Upper lobe of right lung (tissue), 1 donor: ENCODE results near the gene POGLUT3. TPM values are rescaled to one million over a fixed set of nuclear protein-coding genes. Genes with fewer than 3 reads are reported as not detected.

Source experiments
- ATAC-seq: fragments of 200-7000 bp; cut with Tn5 transposase; one replicate; pipeline ENCODE4 v1.9.1; 2020; ENCODE audit warnings: mild to moderate bottlenecking, moderate library complexity
- DNase-seq: peaks from one replicate; pipeline ENCODE4 v3.0.0-alpha.2; 2020
- H3K27ac ChIP-seq: fragments of 200-600 bp; one replicate; pipeline ENCODE4 v1.8.0; 2022
- H3K27me3 ChIP-seq: fragments of 200-600 bp; one replicate; pipeline ENCODE4 v1.8.0; 2022; ENCODE audit warnings: mild to moderate bottlenecking
- H3K36me3 ChIP-seq: fragments of 200-600 bp; one replicate; pipeline ENCODE4 v1.8.0; 2022
- H3K4me1 ChIP-seq: fragments of 200-600 bp; one replicate; pipeline ENCODE4 v1.8.0; 2022
- H3K4me3 ChIP-seq: fragments of 200-600 bp; one replicate; pipeline ENCODE4 v1.8.0; 2022; ENCODE audit warnings: mild to moderate bottlenecking
- H3K9me3 ChIP-seq: fragments of 200-600 bp; one replicate; pipeline ENCODE4 v1.8.0; 2022
- CTCF ChIP-seq: fragments of 200-600 bp; IDR thresholded peaks from one replicate; pipeline ENCODE4 v1.8.0; 2022; ENCODE audit warnings: antibody characterized with exemption
- intact Hi-C: fragments of 100-400 bp; cut with DNase I; formaldehyde crosslinking; loops from one replicate; pipeline ENCODE4 v1.11.0; 2022
- total RNA-seq: library from RNA; stranded (reverse); fragmentation: NEBNext Ultra II Directional; extraction: Animal tissue kit (Norgen Biotek cat#: 25700); gene quantifications from one replicate; pipeline ENCODE4 v1.2.1, GENCODE V29; 2021
- donor health status: DM: no; HTN: yes; CAD: no; lungs with severe emphysema.

POGLUT3 gene
- total RNA-seq, 1 donor from 2014 or later = 23.3 TPM

GRCh38 chr11:108495326-108495725 is 2.9 kb downstream of the POGLUT3 start:
- H3K27me3 ChIP-seq = no peaks in the 10 kb centered on the region
- DNase-seq (no peak), ATAC-seq (no peak)
- no peaks in the 10 kb centered on the region for H3K9me3 ChIP-seq
- intact Hi-C loops = no loop called here
- H3K4me3 ChIP-seq = no peak overlapping the region
- H3K27ac ChIP-seq = no peak overlapping the region
- no peak for TF ChIP-seq CTCF
- H3K4me1 ChIP-seq = no peaks in the 10 kb centered on the region
- H3K36me3 ChIP-seq = no peaks in the 10 kb centered on the region

GRCh38 chr11:108494182-108494581 is 4.0 kb downstream of the POGLUT3 start:
- TF ChIP-seq CTCF = no peak
- ATAC-seq (no peak), DNase-seq (no peak)
- Histone ChIP-seq H3K27me3 (no peaks in the 10 kb centered on the region), H3K4me3 (no peak overlapping the region), H3K9me3 (no peaks in the 10 kb centered on the region), H3K36me3 (no peaks in the 10 kb centered on the region), H3K27ac (no peak overlapping the region), H3K4me1 (no peaks in the 10 kb centered on the region)
- intact Hi-C loops = no loop called here

DNA sequence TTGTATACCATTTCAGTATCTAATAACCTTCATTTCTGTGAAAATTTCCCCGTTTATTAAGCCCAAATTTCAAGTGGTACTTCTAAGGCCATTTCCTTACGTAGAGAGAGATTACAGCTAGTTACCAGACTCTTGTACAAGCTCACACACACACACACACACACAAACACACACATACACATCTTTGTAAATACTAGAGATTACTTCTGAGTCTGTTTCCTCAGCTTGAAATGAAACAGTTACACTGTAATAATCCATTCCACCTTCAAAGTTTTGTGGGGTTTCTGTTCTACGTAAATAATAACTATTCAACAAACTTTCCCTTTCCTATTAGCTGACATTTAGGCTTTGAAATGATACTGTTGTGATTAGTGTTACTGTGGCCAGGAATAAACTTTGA is 6.2 kb downstream of the POGLUT3 start:
- intact Hi-C loops = no loop called here

GRCh38 chr11:108486828-108487227 is 11.4 kb downstream of the POGLUT3 start:
- Histone ChIP-seq H3K27me3 (no peaks in the 10 kb centered on the region), H3K36me3 (peaks cover 28% of the 10 kb centered on the region), H3K9me3 (no peaks in the 10 kb centered on the region), H3K4me1 (no peaks in the 10 kb centered on the region), H3K27ac (no peak overlapping the region), H3K4me3 (no peak overlapping the region)
- no peak for DNase-seq
- ATAC-seq = no peak
- intact Hi-C loops = no loop called here
- TF ChIP-seq CTCF = no peak

More for the DNA sequence above, 6.2 kb downstream of the POGLUT3 start:
- Histone ChIP-seq H3K4me3 (no peak overlapping the region), H3K4me1 (no peaks in the 10 kb centered on the region), H3K27ac (no peak overlapping the region), H3K9me3 (no peaks in the 10 kb centered on the region), H3K36me3 (no peaks in the 10 kb centered on the region), H3K27me3 (no peaks in the 10 kb centered on the region)
- TF ChIP-seq CTCF = no peak
- ATAC-seq (no peak), DNase-seq (no peak)

GRCh38 chr11:108486331-108486730 is 11.9 kb downstream of the POGLUT3 start:
- H3K9me3 ChIP-seq = no peaks in the 10 kb centered on the region
- intact Hi-C loops = no loop called here
- peaks cover 30% of the 10 kb centered on the region for H3K36me3 ChIP-seq
- DNase-seq (no peak), ATAC-seq (no peak)
- TF ChIP-seq CTCF = no peak
- H3K27me3 ChIP-seq = no peaks in the 10 kb centered on the region
- H3K4me1 ChIP-seq = no peaks in the 10 kb centered on the region
- H3K27ac ChIP-seq = no peak overlapping the region
- no peak overlapping the region for H3K4me3 ChIP-seq

DNA sequence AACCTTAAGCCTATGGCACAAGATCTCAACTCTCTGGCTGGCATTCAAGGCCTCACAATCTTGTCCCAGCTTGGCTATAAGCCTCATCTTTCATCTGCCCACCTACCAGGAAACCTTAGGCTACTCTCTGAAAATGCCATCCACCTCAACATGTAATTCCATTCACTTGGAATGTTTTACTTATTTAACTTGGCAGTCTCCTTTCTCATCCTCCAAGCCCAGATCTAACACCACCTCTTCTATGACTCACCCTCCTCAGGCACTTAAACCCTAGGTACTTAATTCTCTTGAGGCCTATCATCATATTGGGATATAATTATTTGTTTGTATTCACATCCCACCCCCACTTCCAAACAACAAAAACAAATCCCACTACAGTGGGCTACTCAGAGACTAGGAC is 15.0 kb downstream of the POGLUT3 start:
- TF ChIP-seq CTCF = no peak
- intact Hi-C loops = no loop called here
- DNase-seq (no peak), ATAC-seq (peak; percentile 69)
- Histone ChIP-seq H3K9me3 (no peaks in the 10 kb centered on the region), H3K36me3 (peaks cover 40% of the 10 kb centered on the region), H3K4me3 (no peak overlapping the region), H3K27ac (no peak overlapping the region), H3K27me3 (no peaks in the 10 kb centered on the region), H3K4me1 (no peaks in the 10 kb centered on the region)
